Fibroblast of lung (primary cell): ENCODE measurements around the gene HOMEZ.
A peak's percentile ranks its signal among the peaks of the same experiment; 100 is the strongest.

Source experiments
- EZH2 ChIP-seq: IDR thresholded peaks from 2 replicates; pipeline ENCODE4 v1.5.1; 2012; ENCODE audit warnings: low read length, control low read depth, mild to moderate bottlenecking; ENCODE audit errors: missing control alignments
- TF ChIP-seq, protein P1 (sequence below), 2 donors: IDR thresholded peaks in 1 of 2; conservative IDR thresholded peaks in 1 of 2; 1 replicate in 1 of 2; 2 replicates in 1 of 2; pipeline ENCODE4 v1.5.1; 2011 to 2012; ENCODE audit warnings: low read length in 2 of 2, control low read depth in 1 of 2, inconsistent platforms in 1 of 2, low read depth in 1 of 2, mild to moderate bottlenecking in 1 of 2

GRCh38 chr14:23294734-23295561 is 9.0 kb upstream of the HOMEZ start:
- TF ChIP-seq, protein P1, sequence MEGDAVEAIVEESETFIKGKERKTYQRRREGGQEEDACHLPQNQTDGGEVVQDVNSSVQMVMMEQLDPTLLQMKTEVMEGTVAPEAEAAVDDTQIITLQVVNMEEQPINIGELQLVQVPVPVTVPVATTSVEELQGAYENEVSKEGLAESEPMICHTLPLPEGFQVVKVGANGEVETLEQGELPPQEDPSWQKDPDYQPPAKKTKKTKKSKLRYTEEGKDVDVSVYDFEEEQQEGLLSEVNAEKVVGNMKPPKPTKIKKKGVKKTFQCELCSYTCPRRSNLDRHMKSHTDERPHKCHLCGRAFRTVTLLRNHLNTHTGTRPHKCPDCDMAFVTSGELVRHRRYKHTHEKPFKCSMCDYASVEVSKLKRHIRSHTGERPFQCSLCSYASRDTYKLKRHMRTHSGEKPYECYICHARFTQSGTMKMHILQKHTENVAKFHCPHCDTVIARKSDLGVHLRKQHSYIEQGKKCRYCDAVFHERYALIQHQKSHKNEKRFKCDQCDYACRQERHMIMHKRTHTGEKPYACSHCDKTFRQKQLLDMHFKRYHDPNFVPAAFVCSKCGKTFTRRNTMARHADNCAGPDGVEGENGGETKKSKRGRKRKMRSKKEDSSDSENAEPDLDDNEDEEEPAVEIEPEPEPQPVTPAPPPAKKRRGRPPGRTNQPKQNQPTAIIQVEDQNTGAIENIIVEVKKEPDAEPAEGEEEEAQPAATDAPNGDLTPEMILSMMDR (conservative IDR thresholded peaks at IDR 0.05 in 1 of 2, IDR thresholded peaks at IDR 0.05 in 1 of 2; ENCODE audit: low read depth in 1 of 2, low read length in 2 of 2): peak; percentile 81 to 91
- no peak for TF ChIP-seq EZH2
